HepG2 (cell line): ENCODE results near the gene ADCY7. TPM values are rescaled to one million over a fixed set of nuclear protein-coding genes. Genes with fewer than 3 reads are reported as not detected.

Source experiments
- AGO1 ChIP-seq: fragments of 200-400 bp; formaldehyde crosslinking; IDR thresholded peaks from 2 replicates; pipeline ENCODE4 v1.6.1; 2017; ENCODE audit warnings: mild to moderate bottlenecking, low read depth, low read length, moderate library complexity; ENCODE audit not compliant: poor library complexity, severe bottlenecking
- JDP2 ChIP-seq: sonication (generic); formaldehyde crosslinking; IDR thresholded peaks from 2 replicates; pipeline ENCODE4 v1.8.1; 2022; ENCODE audit warnings: missing genetic modification reagents, borderline replicate concordance
- JUN ChIP-seq: sonication (generic); formaldehyde crosslinking; IDR thresholded peaks from 2 replicates; pipeline ENCODE4 v1.4.0; 2020; ENCODE audit warnings: mild to moderate bottlenecking, missing genetic modification reagents
- KLF16 ChIP-seq, 2 experiments: sonication (generic) in 1 of 2; formaldehyde crosslinking in 1 of 2; IDR thresholded peaks; 2 replicates each; pipeline versions ENCODE4 v1.6.1 to v1.8.0; 2016 to 2023; ENCODE audit warnings: missing genetic modification reagents in 2 of 2, missing compliant biosample characterization in 1 of 2
- LCORL ChIP-seq, 2 experiments: fragments of 450-650 bp in 1 of 2; sonication (generic) in 1 of 2; formaldehyde crosslinking in 1 of 2; IDR thresholded peaks; 2 replicates each; pipeline versions ENCODE4 v1.5.0 to v1.6.1; 2017 to 2020; ENCODE audit warnings: antibody characterized with exemption in 1 of 2, missing genetic modification reagents in 1 of 2
- NFE2L1 ChIP-seq: sonication (generic); formaldehyde crosslinking; IDR thresholded peaks from 2 replicates; pipeline ENCODE4 v1.4.0; 2020; ENCODE audit warnings: missing genetic modification reagents, mild to moderate bottlenecking, borderline replicate concordance
- POGZ ChIP-seq: sonication (generic); formaldehyde crosslinking; IDR thresholded peaks from 2 replicates; pipeline ENCODE4 v1.4.0; 2020; ENCODE audit warnings: mild to moderate bottlenecking, missing genetic modification reagents
- TGIF2 ChIP-seq: IDR thresholded peaks from 2 replicates; pipeline ENCODE4 v1.6.1; 2016; ENCODE audit warnings: control low read depth, missing compliant biosample characterization
- ZBTB7B ChIP-seq: sonication (generic); formaldehyde crosslinking; IDR thresholded peaks from 2 replicates; pipeline ENCODE4 v1.4.0; 2020; ENCODE audit warnings: missing genetic modification reagents
- ZFY ChIP-seq: sonication (generic); formaldehyde crosslinking; IDR thresholded peaks from 2 replicates; pipeline ENCODE4 v1.4.0; 2020; ENCODE audit warnings: missing genetic modification reagents
- ZMYM3 ChIP-seq: sonication (generic); formaldehyde crosslinking; IDR thresholded peaks from 2 replicates; pipeline ENCODE4 v1.5.1; 2020; ENCODE audit warnings: mild to moderate bottlenecking, missing genetic modification reagents
- ZNF264 ChIP-seq: sonication (generic); formaldehyde crosslinking; IDR thresholded peaks from 2 replicates; pipeline ENCODE4 v1.4.0; 2020; ENCODE audit warnings: missing genetic modification reagents
- ZNF629 ChIP-seq: sonication (generic); formaldehyde crosslinking; conservative IDR thresholded peaks from 2 replicates; pipeline ENCODE4 v1.5.0; 2020; ENCODE audit warnings: missing genetic modification reagents
- ZNF768 ChIP-seq: sonication (generic); formaldehyde crosslinking; IDR thresholded peaks from 2 replicates; pipeline ENCODE4 v1.4.0; 2020; ENCODE audit warnings: missing genetic modification reagents
- ZNF891 ChIP-seq: sonication (generic); formaldehyde crosslinking; IDR thresholded peaks from 2 replicates; pipeline ENCODE4 v1.5.0; 2020; ENCODE audit warnings: mild to moderate bottlenecking, missing genetic modification reagents
- polyA plus RNA-seq, 8 experiments: library from polyadenylated mRNA; depleted of rRNA in 3 of 8; stranded (reverse) in 7 of 8; unstranded in 1 of 8; fragments of >200 nt; fragmentation: Illumina TruSeq in 4 of 8; extraction: Trizol in 4 of 8; gene quantifications; 2 replicates each; pipeline versions ENCODE4 v1.2.1 to v1.2.3, GENCODE V29; 2011 to 2016; ENCODE audit warnings: low read depth in 4 of 8, missing spikeins in 1 of 8, mixed read lengths in 1 of 8; ENCODE audit not compliant: insufficient read depth in 1 of 8
- total RNA-seq, 5 experiments: library from RNA; depleted of rRNA; stranded (reverse); fragments of >200 nt; fragmentation: Illumina TruSeq; extraction: Trizol; gene quantifications; 2 replicates each; pipeline ENCODE4 v1.2.3, GENCODE V29; 2016; ENCODE audit warnings: low read depth in 1 of 5
- TF ChIP-seq, protein P1 (sequence below): sonication (generic); formaldehyde crosslinking; IDR thresholded peaks from 2 replicates; pipeline ENCODE4 v1.9.0; 2022; ENCODE audit warnings: low read depth, missing genetic modification reagents
- TF ChIP-seq, protein P2 (sequence below): IDR thresholded peaks from 2 replicates; pipeline ENCODE4 v1.6.1; 2018; ENCODE audit warnings: missing genetic modification reagents, mild to moderate bottlenecking, missing compliant biosample characterization
- TF ChIP-seq, protein P3 (sequence below): sonication (generic); formaldehyde crosslinking; IDR thresholded peaks from 2 replicates; pipeline ENCODE4 v1.4.0; 2020; ENCODE audit warnings: missing genetic modification reagents
- TF ChIP-seq, protein P4 (sequence below): sonication (generic); formaldehyde crosslinking; IDR thresholded peaks from 2 replicates; pipeline ENCODE4 v1.5.1; 2020; ENCODE audit warnings: missing genetic modification reagents, mild to moderate bottlenecking, borderline replicate concordance
- TF ChIP-seq, protein P5 (sequence below): sonication (generic); formaldehyde crosslinking; IDR thresholded peaks from 2 replicates; pipeline ENCODE4 v1.4.0; 2020; ENCODE audit warnings: mild to moderate bottlenecking, missing genetic modification reagents

ADCY7 gene
- total and polyA plus RNA-seq, 2 of the 13 experiments (the other 11 are each of a cell fraction or from before 2014, with no cell fraction given) = 2.2 to 4.3 TPM

DNA sequence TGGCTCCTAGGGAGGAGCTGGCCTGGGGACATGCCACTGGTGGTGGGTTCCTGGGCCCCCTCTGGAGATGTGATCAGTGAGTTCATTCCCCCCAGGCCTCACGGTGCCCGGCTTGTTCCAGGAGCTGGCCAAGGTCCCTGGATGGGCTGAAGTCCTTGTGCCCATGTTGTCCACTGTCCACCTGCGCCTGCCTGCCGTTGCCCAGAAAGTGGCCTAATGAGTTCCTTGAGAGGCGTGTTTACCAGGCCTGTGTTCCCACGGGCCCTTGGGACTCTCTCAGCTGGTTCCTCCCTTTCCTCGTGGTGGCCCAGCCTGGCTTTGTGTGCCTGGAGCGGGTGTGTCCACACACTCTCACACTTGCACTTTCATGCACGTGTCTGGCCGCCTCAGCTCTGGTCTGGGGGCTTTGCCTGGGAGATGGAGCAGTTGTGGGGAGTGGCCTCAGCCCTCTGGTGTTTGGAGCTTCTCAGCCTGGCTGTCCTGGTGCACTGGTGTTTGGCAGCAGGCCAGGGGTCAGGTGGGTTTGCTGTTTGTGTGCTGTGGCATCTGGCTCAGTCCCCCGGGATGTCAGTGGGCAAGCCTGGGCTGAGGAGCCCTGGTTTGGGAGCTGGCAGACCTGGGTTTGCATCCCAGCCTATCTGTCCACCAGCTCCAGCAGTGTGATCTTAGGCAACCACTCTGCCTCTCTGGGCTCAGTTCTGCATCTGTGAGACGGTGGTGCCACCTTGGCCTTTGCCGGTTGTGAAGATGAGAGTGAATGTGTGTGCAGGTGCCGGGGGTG lies 18.0 kb downstream of the ADCY7 start (continued):
- TF ChIP-seq AGO1 (peak; percentile 42), ZNF891 (CRISPR knock-in tag) (0 out of 2 replicates have a peak, but pooled peaks have one; percentile 48), ZNF629 (CRISPR knock-in tag) (no peak), POGZ (no peak), KLF16 (CRISPR knock-in tag; IDR thresholded peaks at IDR 0.05) (0 out of 4 replicates have a peak, but pooled peaks of 1 of the 2 experiments have one; percentile 49), ZBTB7B (CRISPR knock-in tag) (0 out of 2 replicates have a peak, but pooled peaks have one; percentile 36), TGIF2 (no peak), NFE2L1 (CRISPR knock-in tag) (0 out of 2 replicates have a peak, but pooled peaks have one; percentile 52), LCORL (IDR thresholded peaks at IDR 0.05) (no peak), LCORL (CRISPR knock-in tag; IDR thresholded peaks at IDR 0.05) (0 out of 2 replicates have a peak, but pooled peaks have one; percentile 55), JUN (CRISPR knock-in tag) (0 out of 2 replicates have a peak, but pooled peaks have one; percentile 17), ZFY (CRISPR knock-in tag) (peak; percentile 25; the same call in 1 of the 2 replicates), ZNF264 (CRISPR knock-in tag) (no peak), ZMYM3 (peak; percentile 21; the same call in 1 of the 2 replicates), ZNF768 (peak; percentile 91), JDP2 (CRISPR knock-in tag) (no peak)
- TF ChIP-seq, protein P1, sequence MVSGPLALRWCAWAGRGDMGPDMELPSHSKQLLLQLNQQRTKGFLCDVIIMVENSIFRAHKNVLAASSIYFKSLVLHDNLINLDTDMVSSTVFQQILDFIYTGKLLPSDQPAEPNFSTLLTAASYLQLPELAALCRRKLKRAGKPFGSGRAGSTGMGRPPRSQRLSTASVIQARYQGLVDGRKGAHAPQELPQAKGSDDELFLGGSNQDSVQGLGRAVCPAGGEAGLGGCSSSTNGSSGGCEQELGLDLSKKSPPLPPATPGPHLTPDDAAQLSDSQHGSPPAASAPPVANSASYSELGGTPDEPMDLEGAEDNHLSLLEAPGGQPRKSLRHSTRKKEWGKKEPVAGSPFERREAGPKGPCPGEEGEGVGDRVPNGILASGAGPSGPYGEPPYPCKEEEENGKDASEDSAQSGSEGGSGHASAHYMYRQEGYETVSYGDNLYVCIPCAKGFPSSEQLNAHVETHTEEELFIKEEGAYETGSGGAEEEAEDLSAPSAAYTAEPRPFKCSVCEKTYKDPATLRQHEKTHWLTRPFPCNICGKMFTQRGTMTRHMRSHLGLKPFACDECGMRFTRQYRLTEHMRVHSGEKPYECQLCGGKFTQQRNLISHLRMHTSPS = peak; percentile 43
- TF ChIP-seq, protein P2, sequence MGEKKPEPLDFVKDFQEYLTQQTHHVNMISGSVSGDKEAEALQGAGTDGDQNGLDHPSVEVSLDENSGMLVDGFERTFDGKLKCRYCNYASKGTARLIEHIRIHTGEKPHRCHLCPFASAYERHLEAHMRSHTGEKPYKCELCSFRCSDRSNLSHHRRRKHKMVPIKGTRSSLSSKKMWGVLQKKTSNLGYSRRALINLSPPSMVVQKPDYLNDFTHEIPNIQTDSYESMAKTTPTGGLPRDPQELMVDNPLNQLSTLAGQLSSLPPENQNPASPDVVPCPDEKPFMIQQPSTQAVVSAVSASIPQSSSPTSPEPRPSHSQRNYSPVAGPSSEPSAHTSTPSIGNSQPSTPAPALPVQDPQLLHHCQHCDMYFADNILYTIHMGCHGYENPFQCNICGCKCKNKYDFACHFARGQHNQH (CRISPR knock-in tag) = 0 out of 2 replicates have a peak, but pooled peaks have one; percentile 13
- TF ChIP-seq, protein P3, sequence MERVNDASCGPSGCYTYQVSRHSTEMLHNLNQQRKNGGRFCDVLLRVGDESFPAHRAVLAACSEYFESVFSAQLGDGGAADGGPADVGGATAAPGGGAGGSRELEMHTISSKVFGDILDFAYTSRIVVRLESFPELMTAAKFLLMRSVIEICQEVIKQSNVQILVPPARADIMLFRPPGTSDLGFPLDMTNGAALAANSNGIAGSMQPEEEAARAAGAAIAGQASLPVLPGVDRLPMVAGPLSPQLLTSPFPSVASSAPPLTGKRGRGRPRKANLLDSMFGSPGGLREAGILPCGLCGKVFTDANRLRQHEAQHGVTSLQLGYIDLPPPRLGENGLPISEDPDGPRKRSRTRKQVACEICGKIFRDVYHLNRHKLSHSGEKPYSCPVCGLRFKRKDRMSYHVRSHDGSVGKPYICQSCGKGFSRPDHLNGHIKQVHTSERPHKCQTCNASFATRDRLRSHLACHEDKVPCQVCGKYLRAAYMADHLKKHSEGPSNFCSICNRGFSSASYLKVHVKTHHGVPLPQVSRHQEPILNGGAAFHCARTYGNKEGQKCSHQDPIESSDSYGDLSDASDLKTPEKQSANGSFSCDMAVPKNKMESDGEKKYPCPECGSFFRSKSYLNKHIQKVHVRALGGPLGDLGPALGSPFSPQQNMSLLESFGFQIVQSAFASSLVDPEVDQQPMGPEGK = no peak
- TF ChIP-seq, protein P4, sequence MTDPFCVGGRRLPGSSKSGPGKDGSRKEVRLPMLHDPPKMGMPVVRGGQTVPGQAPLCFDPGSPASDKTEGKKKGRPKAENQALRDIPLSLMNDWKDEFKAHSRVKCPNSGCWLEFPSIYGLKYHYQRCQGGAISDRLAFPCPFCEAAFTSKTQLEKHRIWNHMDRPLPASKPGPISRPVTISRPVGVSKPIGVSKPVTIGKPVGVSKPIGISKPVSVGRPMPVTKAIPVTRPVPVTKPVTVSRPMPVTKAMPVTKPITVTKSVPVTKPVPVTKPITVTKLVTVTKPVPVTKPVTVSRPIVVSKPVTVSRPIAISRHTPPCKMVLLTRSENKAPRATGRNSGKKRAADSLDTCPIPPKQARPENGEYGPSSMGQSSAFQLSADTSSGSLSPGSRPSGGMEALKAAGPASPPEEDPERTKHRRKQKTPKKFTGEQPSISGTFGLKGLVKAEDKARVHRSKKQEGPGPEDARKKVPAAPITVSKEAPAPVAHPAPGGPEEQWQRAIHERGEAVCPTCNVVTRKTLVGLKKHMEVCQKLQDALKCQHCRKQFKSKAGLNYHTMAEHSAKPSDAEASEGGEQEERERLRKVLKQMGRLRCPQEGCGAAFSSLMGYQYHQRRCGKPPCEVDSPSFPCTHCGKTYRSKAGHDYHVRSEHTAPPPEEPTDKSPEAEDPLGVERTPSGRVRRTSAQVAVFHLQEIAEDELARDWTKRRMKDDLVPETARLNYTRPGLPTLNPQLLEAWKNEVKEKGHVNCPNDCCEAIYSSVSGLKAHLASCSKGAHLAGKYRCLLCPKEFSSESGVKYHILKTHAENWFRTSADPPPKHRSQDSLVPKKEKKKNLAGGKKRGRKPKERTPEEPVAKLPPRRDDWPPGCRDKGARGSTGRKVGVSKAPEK (CRISPR knock-in tag) = peak; percentile 23; the same call in 1 of the 2 replicates
- TF ChIP-seq, protein P5, sequence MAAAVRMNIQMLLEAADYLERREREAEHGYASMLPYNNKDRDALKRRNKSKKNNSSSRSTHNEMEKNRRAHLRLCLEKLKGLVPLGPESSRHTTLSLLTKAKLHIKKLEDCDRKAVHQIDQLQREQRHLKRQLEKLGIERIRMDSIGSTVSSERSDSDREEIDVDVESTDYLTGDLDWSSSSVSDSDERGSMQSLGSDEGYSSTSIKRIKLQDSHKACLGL (CRISPR knock-in tag) = peak; percentile 13; the same call in 1 of the 2 replicates
